OCI-LY1 (cell line): ENCODE measurements around the gene FAM117A.
A peak's percentile ranks its signal among the peaks of the same experiment; 100 is the strongest.

ENCODE experiments used
- H2AFZ ChIP-seq: fragments of 200-600 bp; sonication (generic), shearing (Covaris generic); 2 replicates; pipeline ENCODE4 v1.6.0; 2014; ENCODE audit warnings: antibody characterized with exemption, mild to moderate bottlenecking, low read length
- H3F3A ChIP-seq: fragments of 200-600 bp; sonication (generic), shearing (Covaris generic); 2 replicates; pipeline ENCODE4 v1.6.0; 2014; ENCODE audit warnings: mild to moderate bottlenecking, antibody characterized with exemption, low read length, moderate library complexity; ENCODE audit not compliant: insufficient read depth
- H3K27ac ChIP-seq: fragments of 200-600 bp; sonication (generic); 2 replicates; pipeline ENCODE4 v1.5.1; 2014; ENCODE audit warnings: low read length, mixed run types, mild to moderate bottlenecking, low read depth; ENCODE audit not compliant: poor library complexity, severe bottlenecking
- H3K27me3 ChIP-seq: fragments of 200-600 bp; sonication (generic); 2 replicates; pipeline ENCODE4 v1.6.0; 2014; ENCODE audit warnings: antibody characterized with exemption, mild to moderate bottlenecking, low read length, moderate library complexity; ENCODE audit not compliant: insufficient read depth
- H3K36me3 ChIP-seq: fragments of 200-600 bp; sonication (generic); 2 replicates; pipeline ENCODE4 v1.6.1; 2014; ENCODE audit warnings: mild to moderate bottlenecking, antibody characterized with exemption, low read length, moderate library complexity, mixed read lengths; ENCODE audit not compliant: insufficient read depth
- H3K4me1 ChIP-seq: fragments of 200-600 bp; sonication (generic); 2 replicates; pipeline ENCODE4 v1.5.1; 2014; ENCODE audit warnings: mild to moderate bottlenecking, low read length, moderate library complexity; ENCODE audit not compliant: insufficient read depth, severe bottlenecking
- H3K4me2 ChIP-seq: fragments of 200-600 bp; sonication (generic), shearing (Covaris generic); 2 replicates; pipeline ENCODE4 v1.6.1; 2014; ENCODE audit warnings: low read length
- H3K4me3 ChIP-seq: fragments of 200-600 bp; sonication (generic); 2 replicates; pipeline ENCODE4 v1.5.1; 2014; ENCODE audit warnings: low read length, low read depth, mild to moderate bottlenecking, mixed read lengths; ENCODE audit not compliant: poor library complexity, severe bottlenecking
- H3K79me2 ChIP-seq: fragments of 200-600 bp; shearing (Covaris generic); 2 replicates; pipeline ENCODE4 v1.6.1; 2016; ENCODE audit warnings: mixed run types, low read length, mixed read lengths; ENCODE audit not compliant: insufficient read depth
- H3K9ac ChIP-seq: fragments of 200-600 bp; sonication (generic), shearing (Covaris generic); 2 replicates; pipeline ENCODE4 v1.6.1; 2014; ENCODE audit warnings: mild to moderate bottlenecking, low read length, mixed read lengths
- H3K9me2 ChIP-seq: fragments of 200-600 bp; sonication (generic), shearing (Covaris generic); 2 replicates; pipeline ENCODE4 v1.6.1; 2014; ENCODE audit warnings: low read depth, mild to moderate bottlenecking, low read length, mixed read lengths
- H3K9me3 ChIP-seq: fragments of 200-600 bp; shearing (Covaris generic); 2 replicates; pipeline ENCODE4 v1.6.1; 2014; ENCODE audit warnings: low read length, mixed read lengths
- H4K20me1 ChIP-seq: fragments of 200-600 bp; sonication (generic), shearing (Covaris generic); 2 replicates; pipeline ENCODE4 v1.6.0; 2016; ENCODE audit warnings: mild to moderate bottlenecking, low read length; ENCODE audit not compliant: insufficient read depth
- CTCF ChIP-seq: fragments of 200-600 bp; sonication (generic), shearing (Covaris generic); IDR thresholded peaks from 2 replicates; pipeline ENCODE4 v1.5.1; 2017; ENCODE audit warnings: mild to moderate bottlenecking, antibody characterized with exemption, low read length, moderate library complexity, mixed read lengths
- EZH2 ChIP-seq: fragments of 200-600 bp; sonication (generic), shearing (Covaris generic); IDR thresholded peaks from 2 replicates; pipeline ENCODE4 v1.8.0; 2017; ENCODE audit warnings: borderline replicate concordance, mixed run types, mild to moderate bottlenecking, antibody characterized with exemption, low read length, moderate library complexity, mixed read lengths

Gene FAM117A

DNA sequence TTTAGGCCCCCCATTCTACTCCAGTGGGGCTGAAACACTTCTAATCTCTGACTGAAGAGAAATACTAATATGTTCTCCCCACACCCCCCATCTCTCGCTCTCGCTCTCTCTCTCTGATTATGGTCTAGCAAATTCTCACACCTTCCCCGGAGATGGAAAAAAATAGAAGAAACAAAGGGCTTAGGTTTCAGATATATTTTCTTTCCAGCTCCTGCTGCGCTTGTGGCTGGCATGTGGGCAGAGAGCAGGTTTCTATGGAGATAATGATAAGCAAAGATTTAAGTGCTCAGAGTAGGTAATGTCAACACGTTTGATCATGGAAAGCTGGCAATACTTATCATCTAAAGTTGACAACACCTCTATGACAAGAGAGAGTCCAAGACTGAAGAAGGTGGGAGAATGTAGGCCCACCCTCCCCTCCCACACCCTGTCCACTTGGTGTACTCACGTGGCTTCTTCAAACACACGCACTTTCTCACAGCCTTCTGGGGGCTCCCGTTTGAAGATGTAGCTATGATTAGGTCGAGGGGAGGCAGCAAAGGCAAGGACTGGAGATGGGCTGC is 48.1 kb downstream of the FAM117A start:
- Histone ChIP-seq H3K27me3 (no peaks in the 10 kb centered on the region), H3K9me3 (no peaks in the 10 kb centered on the region), H3K4me1 (no peaks in the 10 kb centered on the region), H3K79me2 (no peaks in the 10 kb centered on the region), H3K4me2 (no peak overlapping the region), H3K27ac (peak overlapping the region; percentile 4), H3K9me2 (no peaks in the 10 kb centered on the region), H2AFZ (no peak overlapping the region), H3K4me3 (no peak overlapping the region), H3K9ac (no peak overlapping the region), H4K20me1 (no peaks in the 10 kb centered on the region), H3K36me3 (peaks cover 97% of the 10 kb centered on the region), H3F3A (no peaks in the 10 kb centered on the region)
- no peak for TF ChIP-seq EZH2

- Histone ChIP-seq H3F3A (no peaks in the 10 kb centered on the region), H3K9ac (no peak overlapping the region), H3K4me2 (no peak overlapping the region), H3K9me2 (no peaks in the 10 kb centered on the region), H3K9me3 (no peaks in the 10 kb centered on the region), H3K4me1 (no peaks in the 10 kb centered on the region), H3K27me3 (no peaks in the 10 kb centered on the region), H3K36me3 (peaks cover 96% of the 10 kb centered on the region), H3K79me2 (no peaks in the 10 kb centered on the region), H3K4me3 (no peak overlapping the region), H4K20me1 (no peaks in the 10 kb centered on the region), H2AFZ (no peak overlapping the region), H3K27ac (peak overlapping the region; percentile 4)
- no peak for TF ChIP-seq CTCF
- no peak for TF ChIP-seq EZH2
These were observed 48.7 kb downstream of the FAM117A start for GRCh38 chr17:49715216-49715615.

DNA sequence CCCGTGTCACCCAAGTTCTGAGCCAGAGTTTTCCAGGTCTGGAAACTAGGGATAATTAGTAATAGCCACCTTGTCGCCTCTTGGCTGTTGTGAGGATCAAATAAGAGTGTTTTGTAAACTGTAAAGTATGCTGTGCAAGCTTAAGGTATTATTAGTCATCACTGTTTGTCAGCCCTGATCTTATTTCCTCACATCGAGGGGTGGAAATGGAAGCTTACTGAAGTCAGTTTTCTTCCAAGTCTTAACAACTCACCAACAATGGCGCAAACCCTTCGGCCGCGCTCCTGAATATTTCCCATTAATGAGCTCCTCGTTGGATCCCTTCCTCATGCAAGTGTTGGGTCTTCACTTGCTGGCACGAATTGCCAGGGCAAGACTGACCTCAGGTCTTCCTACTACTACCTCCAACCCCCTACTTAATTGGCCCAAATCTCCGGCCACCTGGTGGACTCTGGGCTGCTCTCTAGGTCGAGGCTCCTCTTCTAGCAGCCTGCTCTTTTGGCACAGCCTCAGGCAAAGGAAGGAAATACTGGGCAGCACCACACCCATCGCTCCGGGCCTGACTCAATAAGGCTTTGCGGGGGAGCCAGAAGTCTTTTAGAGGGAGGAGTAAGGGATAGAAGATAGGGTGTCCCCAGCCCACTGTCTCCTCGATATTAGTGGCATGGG is 55.3 kb downstream of the FAM117A start:
- peaks cover 64% of the 10 kb centered on the region for H3K36me3 ChIP-seq
- no peak overlapping the region for H3K9ac ChIP-seq
- H3K4me2 ChIP-seq, result peak overlapping the region; percentile 56
- H3K27ac ChIP-seq, result peak overlapping the region; percentile 45
- no peak overlapping the region for H2AFZ ChIP-seq
- H3F3A ChIP-seq, result peaks cover 5% of the 10 kb centered on the region; the same call in 1 of the 2 replicates
- TF ChIP-seq EZH2 (no peak), CTCF (no peak)
- peaks cover 19% of the 10 kb centered on the region for H3K4me1 ChIP-seq
- H3K4me3 ChIP-seq, result peak overlapping the region; percentile 39
- H4K20me1 ChIP-seq, result no peaks in the 10 kb centered on the region
- no peaks in the 10 kb centered on the region for H3K27me3 ChIP-seq
- H3K9me2 ChIP-seq, result no peaks in the 10 kb centered on the region
- no peaks in the 10 kb centered on the region for H3K9me3 ChIP-seq
- peaks cover 6% of the 10 kb centered on the region; the same call in 1 of the 2 replicates for H3K79me2 ChIP-seq
